Panc1 (cell line): Measurements from ENCODE around the gene CPLANE2. TPM values are rescaled to one million over a fixed set of nuclear protein-coding genes. Genes with fewer than 3 reads are reported as not detected.

Experiments used
- ATAC-seq: fragments of 200-7000 bp; cut with Tn5 transposase; 2 replicates; pipeline ENCODE4 v1.9.1; 2020; ENCODE audit warnings: mild to moderate bottlenecking, moderate library complexity
- BruUV-seq: library from RNA; stranded (reverse); fragments of 400-500 nt; replicated peaks from 2 replicates; lab custom pipeline; 2021; lab: Mats Ljungman, UMichigan
- CTCF ChIA-PET: fragments of 300-600 bp; sonication (Branson Sonifier 250); formaldehyde crosslinking; loops from one replicate; lab custom pipeline; 2022; ENCODE audit warnings: antibody characterized with exemption; lab: Charles Lee
- POLR2A ChIA-PET: fragments of 300-600 bp; sonication (Branson Sonifier 250); formaldehyde crosslinking; loops from one replicate; lab custom pipeline; 2022; ENCODE audit warnings: antibody characterized with exemption; lab: Charles Lee
- DNase-seq: peaks from one replicate; pipeline ENCODE4 v3.0.0-alpha.2; 2010; ENCODE audit warnings: low read depth, low spot score
- H3K27ac ChIP-seq: 2 replicates; pipeline ENCODE4 v1.5.1; 2011; ENCODE audit warnings: mild to moderate bottlenecking, low read length, inconsistent platforms
- H3K27me3 ChIP-seq: fragments of 200-500 bp; sonication (Bioruptor generic); 2 replicates; pipeline ENCODE4 v1.6.0; 2014; ENCODE audit warnings: low read length, inconsistent platforms; ENCODE audit not compliant: control insufficient read depth, insufficient read depth
- H3K36me3 ChIP-seq: fragments of 200-500 bp; sonication (Bioruptor generic); 2 replicates; pipeline ENCODE4 v1.5.1; 2014; ENCODE audit warnings: inconsistent platforms, mild to moderate bottlenecking, low read length, moderate library complexity; ENCODE audit not compliant: control insufficient read depth, insufficient read depth
- H3K4me1 ChIP-seq: 2 replicates; pipeline ENCODE4 v1.5.1; 2011; ENCODE audit warnings: inconsistent platforms, mild to moderate bottlenecking, low read length, moderate library complexity; ENCODE audit not compliant: control insufficient read depth, insufficient read depth
- H3K4me3 ChIP-seq, 2 experiments: 2 replicates each; pipeline ENCODE4 v1.5.1; 2011 to 2012; ENCODE audit warnings: low read depth in 2 of 2, low read length in 2 of 2, mild to moderate bottlenecking in 2 of 2, inconsistent platforms in 1 of 2, moderate library complexity in 1 of 2
- H3K9me3 ChIP-seq: fragments of 200-500 bp; sonication (Bioruptor generic); 2 replicates; pipeline ENCODE4 v1.5.1; 2014; ENCODE audit warnings: low read depth, mild to moderate bottlenecking, inconsistent platforms, low read length, moderate library complexity; ENCODE audit not compliant: control insufficient read depth, insufficient read depth
- CTCF ChIP-seq: fragments of 450-650 bp; IDR thresholded peaks from 2 replicates; pipeline ENCODE4 v1.5.1; 2017; ENCODE audit warnings: mild to moderate bottlenecking
- POLR2AphosphoS5 ChIP-seq: IDR thresholded peaks from 2 replicates; pipeline ENCODE4 v1.6.1; 2012; ENCODE audit warnings: mild to moderate bottlenecking, low read depth, low read length, moderate library complexity
- REST ChIP-seq, 2 experiments: IDR thresholded peaks; 2 replicates each; pipeline ENCODE4 v1.6.1; 2011 to 2012; ENCODE audit warnings: low read depth in 2 of 2, control low read depth in 1 of 2, low read length in 1 of 2, mild to moderate bottlenecking in 1 of 2, moderate library complexity in 1 of 2; ENCODE audit not compliant: insufficient read depth in 1 of 2
- SIN3A ChIP-seq: IDR thresholded peaks from 2 replicates; pipeline ENCODE4 v1.6.1; 2012; ENCODE audit warnings: low read depth, mild to moderate bottlenecking, low read length, moderate library complexity, borderline replicate concordance; ENCODE audit not compliant: insufficient read depth
- TCF7L2 ChIP-seq: IDR thresholded peaks from 2 replicates; pipeline ENCODE4 v1.6.1; 2011; ENCODE audit warnings: mild to moderate bottlenecking, low read depth, low read length, inconsistent platforms
- in situ Hi-C: cut with HindIII; loops from 2 replicates; pipeline ENCODE4 v1.10.0; 2016; ENCODE audit warnings: low sequenced_read_pairs, low pct_unique_long_range_greater_than_20kb
- intact Hi-C: fragments of 100-400 bp; cut with micrococcal nuclease; formaldehyde crosslinking; loops from one replicate; pipeline ENCODE4 v1.10.0; 2022; ENCODE audit not compliant: unreplicated experiment
- total RNA-seq: library from RNA; stranded (reverse); gene quantifications from one replicate; pipeline ENCODE4 v1.2.1, GENCODE V29; 2021; ENCODE audit not compliant: unreplicated experiment

Gene CPLANE2
- total RNA-seq, 1 experiment from 2014 or later, result 17.8 TPM

GRCh38 chr1:16243215-16243610, 6.2 kb upstream of the CPLANE2 start:
- in situ Hi-C loops (no loop called here), intact Hi-C loops (no loop called here)
- H3K27ac ChIP-seq, result no peak overlapping the region
- no peaks in the 10 kb centered on the region for H3K9me3 ChIP-seq
- H3K27me3 ChIP-seq, result no peaks in the 10 kb centered on the region
- ATAC-seq (no peak), DNase-seq (no peak)
- no TSS peak for BruUV-seq
- TF ChIP-seq REST (IDR thresholded peaks at IDR 0.05; ENCODE audit: insufficient read depth in 1 of 2, low read depth in 2 of 2, low read length in 1 of 2) (no peak), POLR2AphosphoS5 (no peak), CTCF (no peak), TCF7L2 (no peak), SIN3A (no peak)
- CTCF ChIA-PET, result interaction anchor here (1.2 kb wide), 1 partner anchor 164 kb away, joined by 3 read pairs; no protein-coding TSS in a partner anchor
- POLR2A ChIA-PET, result no interaction called here
- no peak overlapping the region for H3K4me3 ChIP-seq
- H3K4me1 ChIP-seq, result no peaks in the 10 kb centered on the region; the same call in 1 of the 2 replicates
- H3K36me3 ChIP-seq, result peaks cover 2% of the 10 kb centered on the region; the same call in 1 of the 2 replicates

GRCh38 chr1:16242556-16243214, 5.7 kb upstream of the CPLANE2 start:
- Histone ChIP-seq H3K36me3 (peaks cover under 1% of the 10 kb centered on the region; the same call in 1 of the 2 replicates), H3K27ac (no peak overlapping the region), H3K27me3 (no peaks in the 10 kb centered on the region), H3K9me3 (no peaks in the 10 kb centered on the region), H3K4me1 (peaks cover 2% of the 10 kb centered on the region), H3K4me3 (no peak overlapping the region)
- no peak for TF ChIP-seq TCF7L2
- no peak for TF ChIP-seq SIN3A
- no peak for TF ChIP-seq CTCF
- ATAC-seq (no peak), DNase-seq (no peak)
- intact Hi-C loops (no loop called here), in situ Hi-C loops (no loop called here)
- BruUV-seq, result no TSS peak
- ChIA-PET CTCF (interaction anchor here (1.2 kb wide), 1 partner anchor 164 kb away, joined by 3 read pairs; no protein-coding TSS in a partner anchor), POLR2A (no interaction called here)
